ENCODE data around the gene ATG9B. TPM values are rescaled to one million over a fixed set of nuclear protein-coding genes. Genes with fewer than 3 reads are reported as not detected.

Gene ATG9B
- total RNA-seq, 1 donor from 2014 or later, result not detected

GRCh38 chr7:150976529-150977381 lies 47.5 kb downstream of the ATG9B start:
- intact Hi-C loops (cut with DNase I), result no loop called here
- ATAC-seq (ENCODE audit: poor library complexity) (peak; percentile 57), DNase-seq (peak; percentile 78)

GRCh38 chr7:150975536-150976319 lies 48.6 kb downstream of the ATG9B start:
- DNase-seq (peak; percentile 40), ATAC-seq (ENCODE audit: poor library complexity) (no peak)
- intact Hi-C loops (cut with DNase I), result no loop called here

- DNase-seq (peak; percentile 81), ATAC-seq (ENCODE audit: poor library complexity) (peak; percentile 3)
- intact Hi-C loops (cut with DNase I), result no loop called here
Observed at GRCh38 chr7:150974468-150975391, 49.6 kb downstream of the ATG9B start.

GRCh38 chr7:150973571-150974451 lies 50.5 kb downstream of the ATG9B start:
- no peak for ATAC-seq (ENCODE audit: poor library complexity)
- DNase-seq, result peak; percentile 33
- intact Hi-C loops (cut with DNase I), result no loop called here

- ATAC-seq (ENCODE audit: poor library complexity), result no peak
- DNase-seq, result peak; percentile 47
- intact Hi-C loops (cut with DNase I), result no loop called here
Observed at GRCh38 chr7:150972741-150973140, 51.6 kb downstream of the ATG9B start.

GRCh38 chr7:150972023-150972468 lies 52.2 kb downstream of the ATG9B start:
- peak; percentile 87 for DNase-seq

GRCh38 chr7:150971242-150972022 lies 52.9 kb downstream of the ATG9B start:
- intact Hi-C loops (cut with DNase I), result no loop called here
- peak; percentile 26 for ATAC-seq (ENCODE audit: poor library complexity)

More at GRCh38 chr7:150972023-150972468, 52.2 kb downstream of the ATG9B start:
- intact Hi-C loops (cut with DNase I), result no loop called here
- ATAC-seq (ENCODE audit: poor library complexity), result peak; percentile 68

GRCh38 chr7:150970424-150970823 lies 53.9 kb downstream of the ATG9B start:
- intact Hi-C loops (cut with DNase I), result no loop called here
- peak; percentile 30 for DNase-seq
- no peak for ATAC-seq (ENCODE audit: poor library complexity)

More at GRCh38 chr7:150971242-150972022, 52.9 kb downstream of the ATG9B start:
- peak; percentile 63 for DNase-seq

- DNase-seq, result peak; percentile 20
- intact Hi-C loops (cut with DNase I), result no loop called here
- no peak for ATAC-seq (ENCODE audit: poor library complexity)
Observed at GRCh38 chr7:150969475-150969874, 54.8 kb downstream of the ATG9B start.

- peak; percentile 49 for DNase-seq
- no peak for ATAC-seq (ENCODE audit: poor library complexity)
- intact Hi-C loops (cut with DNase I), result no loop called here
Observed at GRCh38 chr7:150968734-150969372, 55.4 kb downstream of the ATG9B start.

GRCh38 chr7:150968056-150968733 lies 56.1 kb downstream of the ATG9B start:
- intact Hi-C loops (cut with DNase I), result no loop called here
- ATAC-seq (ENCODE audit: poor library complexity) (peak; percentile 30), DNase-seq (peak; percentile 69)

- intact Hi-C loops (cut with DNase I), result no loop called here
- DNase-seq (no peak), ATAC-seq (ENCODE audit: poor library complexity) (no peak)
Observed at GRCh38 chr7:150967349-150967748, 56.9 kb downstream of the ATG9B start.

- intact Hi-C loops (cut with DNase I), result no loop called here
- peak; percentile 21 for ATAC-seq (ENCODE audit: poor library complexity)
Observed at GRCh38 chr7:150966002-150966401, 58.3 kb downstream of the ATG9B start.

GRCh38 chr7:150965273-150965830 lies 58.9 kb downstream of the ATG9B start:
- DNase-seq (peak; percentile 58), ATAC-seq (ENCODE audit: poor library complexity) (peak; percentile 34)
- intact Hi-C loops (cut with DNase I), result no loop called here

More at GRCh38 chr7:150966002-150966401, 58.3 kb downstream of the ATG9B start:
- DNase-seq, result peak; percentile 46
